ENCODE results near the gene SYT17. TPM values are rescaled to one million over a fixed set of nuclear protein-coding genes. Genes with fewer than 3 reads are reported as not detected.

Gene SYT17, protein sequence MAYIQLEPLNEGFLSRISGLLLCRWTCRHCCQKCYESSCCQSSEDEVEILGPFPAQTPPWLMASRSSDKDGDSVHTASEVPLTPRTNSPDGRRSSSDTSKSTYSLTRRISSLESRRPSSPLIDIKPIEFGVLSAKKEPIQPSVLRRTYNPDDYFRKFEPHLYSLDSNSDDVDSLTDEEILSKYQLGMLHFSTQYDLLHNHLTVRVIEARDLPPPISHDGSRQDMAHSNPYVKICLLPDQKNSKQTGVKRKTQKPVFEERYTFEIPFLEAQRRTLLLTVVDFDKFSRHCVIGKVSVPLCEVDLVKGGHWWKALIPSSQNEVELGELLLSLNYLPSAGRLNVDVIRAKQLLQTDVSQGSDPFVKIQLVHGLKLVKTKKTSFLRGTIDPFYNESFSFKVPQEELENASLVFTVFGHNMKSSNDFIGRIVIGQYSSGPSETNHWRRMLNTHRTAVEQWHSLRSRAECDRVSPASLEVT
- total RNA-seq = 0.53 and 0.65 TPM in 2 replicates

DNA sequence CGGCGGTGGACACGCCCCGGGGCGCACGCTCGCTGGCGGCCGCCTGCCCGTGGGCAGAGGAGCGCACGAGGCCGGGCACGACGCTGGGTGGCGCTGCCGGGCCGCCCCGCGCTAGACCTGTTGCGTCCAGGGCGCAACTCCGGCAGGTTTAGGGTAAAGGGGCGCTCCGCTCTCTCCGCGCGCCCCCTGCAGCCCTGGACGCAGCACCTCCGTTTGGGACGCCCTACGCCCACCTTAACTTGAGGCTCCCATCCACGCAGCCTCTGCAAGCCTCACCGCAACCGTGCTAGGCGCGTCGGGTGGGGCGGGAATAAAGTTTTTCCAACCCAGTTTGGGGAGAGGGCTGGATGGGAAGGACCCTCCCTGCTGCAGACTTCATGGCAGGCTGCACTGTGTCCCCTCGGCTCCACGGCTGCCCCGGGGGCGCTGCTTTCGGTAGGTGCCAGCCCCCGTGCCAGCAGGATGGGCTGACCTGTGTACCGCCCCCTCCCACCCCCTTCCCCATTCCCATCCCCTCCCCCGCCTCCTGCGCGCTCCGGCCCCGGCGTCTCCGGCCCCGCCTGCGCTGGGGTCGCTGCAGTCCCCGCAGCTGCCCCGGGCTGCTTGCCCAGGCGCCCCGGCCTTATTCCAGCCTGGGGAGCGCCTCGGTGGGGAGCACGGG lies at the start of gene SYT17:
TSS of gene SYT17 (plus strand) at position 531 of the 661 bp plus-strand sequence. CDS start 407 bp downstream, outside the sequence.

DNA sequence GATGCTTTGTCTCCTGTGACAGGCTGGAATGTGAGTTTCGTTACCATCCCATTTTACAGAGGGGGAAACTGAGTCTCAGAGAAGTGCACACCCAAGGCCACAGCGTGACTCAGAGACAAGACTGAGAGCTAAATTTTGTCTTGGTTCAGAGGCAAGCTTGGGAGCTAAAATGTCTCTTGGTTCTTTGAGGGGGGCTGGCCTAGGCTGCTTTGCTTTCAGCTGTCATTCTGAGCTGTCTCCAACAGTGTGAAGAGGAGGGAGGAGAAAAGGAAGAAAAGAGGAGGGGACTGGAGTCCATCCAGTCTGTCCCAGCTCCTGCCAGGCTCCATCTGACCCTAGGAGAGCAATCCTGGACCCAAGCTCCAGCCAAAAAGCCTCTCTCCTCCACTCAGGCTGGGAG lies 117.4 kb downstream of the SYT17 start, which contains the start of gene CLEC19A:
TSS of gene CLEC19A (plus strand) at position 301 of the 400 bp plus-strand sequence. CDS start 121 bp downstream, outside the sequence.

Other genes with a start within 250 kb of the SYT17 start
- 132 and 143 TPM in 2 replicates for gene SMG1, start 241.8 kb upstream of the SYT17 start, total RNA-seq
- gene TMC7, start 184.3 kb upstream of the SYT17 start, total RNA-seq = 4.2 and 5.6 TPM in 2 replicates
- 14.9 and 16.5 TPM in 2 replicates for gene COQ7, start 100.6 kb upstream of the SYT17 start, total RNA-seq
- 41.9 and 46.5 TPM in 2 replicates for gene ITPRIPL2, start 54.3 kb upstream of the SYT17 start, total RNA-seq
- not detected in 2 replicates for gene CLEC19A, start 117.5 kb downstream of the SYT17 start, total RNA-seq
- not detected in 2 replicates for gene TMC5, start 249.6 kb downstream of the SYT17 start, total RNA-seq

Measured in thoracic aorta endothelial cell (primary cell).